ENCODE results near the gene GATA6. TPM values are rescaled to one million over a fixed set of nuclear protein-coding genes. Genes with fewer than 3 reads are reported as not detected.
A peak's percentile ranks its signal among the peaks of the same experiment; 100 is the strongest.

The GATA6 gene
- total RNA-seq, 1 experiment from 2014 or later: 3.3 TPM

DNA sequence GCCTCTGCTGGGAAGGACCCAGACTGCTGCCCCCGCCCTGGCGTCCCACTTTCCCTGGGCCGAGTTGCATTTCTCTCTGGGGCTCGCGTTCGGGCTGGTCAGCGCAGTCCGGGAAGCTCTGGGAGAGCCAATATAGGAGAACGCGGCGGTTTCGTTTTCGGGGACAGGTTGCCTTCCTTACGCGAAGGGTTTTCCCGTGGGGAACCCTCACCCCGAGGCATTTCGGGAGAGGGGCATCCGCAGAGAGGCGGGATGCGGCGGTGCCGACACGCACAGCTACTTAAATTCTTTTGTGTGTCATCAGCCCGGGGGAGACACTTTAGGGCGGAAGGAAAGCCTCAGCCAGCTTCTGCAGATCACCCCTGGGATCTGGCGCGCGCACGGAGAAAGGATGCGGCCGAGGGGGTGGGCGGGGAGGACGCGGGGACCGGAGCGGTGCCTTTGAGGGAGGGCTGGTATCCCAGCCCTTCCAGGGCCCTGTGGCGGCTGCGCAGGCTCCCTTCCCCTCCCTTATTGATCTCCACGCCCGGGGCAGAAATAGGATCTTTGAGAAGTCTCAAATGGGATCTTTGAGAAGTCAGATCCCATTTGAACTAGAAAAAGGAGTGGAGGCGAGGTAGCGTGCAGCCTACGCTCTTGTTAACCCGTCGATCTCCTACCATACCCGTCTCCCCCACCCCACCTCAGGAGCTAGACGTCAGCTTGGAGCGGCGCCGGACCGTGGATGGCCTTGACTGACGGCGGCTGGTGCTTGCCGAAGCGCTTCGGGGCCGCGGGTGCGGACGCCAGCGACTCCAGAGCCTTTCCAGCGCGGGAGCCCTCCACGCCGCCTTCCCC lies 1.2 kb downstream of the GATA6 start:
- POLR2A ChIA-PET: no interaction called here
- Histone ChIP-seq H3K27me3 (ENCODE audit: insufficient read depth, low read length) (peaks cover 8% of the 10 kb centered on the region; the same call in 1 of the 2 replicates), H3K9me2 (ENCODE audit: insufficient read depth) (no peaks in the 10 kb centered on the region), H3K4me1 (ENCODE audit: control insufficient read depth in 1 of 2, insufficient read depth in 2 of 2, low read length in 2 of 2) (peaks cover 5 to 19% of the 10 kb centered on the region in 2 experiments; a peak in 2 of 4 replicates), H4K20me1 (ENCODE audit: insufficient read depth) (no peaks in the 10 kb centered on the region), H3K4me3 (replicated peaks in 1 of 2; ENCODE audit: low read depth in 1 of 2, low read length in 2 of 2) (peak overlapping the region; percentile 72 to 84), H3K36me3 (ENCODE audit: control insufficient read depth in 1 of 2, insufficient read depth in 2 of 2, low read length in 2 of 2) (peaks cover 0 to 6% of the 10 kb centered on the region in 2 experiments; a peak in 1 of 4 replicates), H3K4me2 (ENCODE audit: low read length) (peak overlapping the region; percentile 100), H2AFZ (ENCODE audit: low read depth, low read length, poor library complexity, severe bottlenecking) (peak overlapping the region; percentile 85), H3K9me3 (ENCODE audit: control insufficient read depth in 1 of 2, insufficient read depth in 1 of 2, low read depth in 1 of 2, low read length in 2 of 2) (no peaks in the 10 kb centered on the region), H3K9ac (ENCODE audit: low read length) (peak overlapping the region; percentile 66), H3K79me2 (ENCODE audit: insufficient read depth, low read length) (no peaks in the 10 kb centered on the region), H3K27ac (ENCODE audit: low read depth, low read length) (peak overlapping the region; percentile 71)
- CTCF ChIA-PET: interaction anchor here (0.9 to 1.3 kb wide), 2 partner anchors 173 to 392 kb away, joined by 3 read pairs; no protein-coding TSS in a partner anchor
- no TSS peak for BruUV-seq (replicated peaks)
- intact Hi-C loops (cut with micrococcal nuclease): no loop called here
- RAD21 ChIA-PET (ENCODE audit: low non-redundant PET in 1 of 2, low total read pairs in 2 of 2, uncharacterized antibody in 2 of 2, unreplicated experiment in 2 of 2): no interaction called here
- TF ChIP-seq ELF1 (IDR thresholded peaks at IDR 0.05; ENCODE audit: borderline replicate concordance, low read depth) (no peak), FOSL1 (IDR thresholded peaks at IDR 0.05; ENCODE audit: low read depth) (no peak), YY1 (IDR thresholded peaks at IDR 0.05; ENCODE audit: extremely low read depth, insufficient replicate concordance, low read depth, low read length) (no peak), CBX3 (IDR thresholded peaks at IDR 0.05; ENCODE audit: low read depth) (no peak)
- ATAC-seq (0 out of 2 replicates have a peak, but pooled peaks have one; percentile 9), DNase-seq (ENCODE audit: low read depth, low spot score) (no peak)

DNA sequence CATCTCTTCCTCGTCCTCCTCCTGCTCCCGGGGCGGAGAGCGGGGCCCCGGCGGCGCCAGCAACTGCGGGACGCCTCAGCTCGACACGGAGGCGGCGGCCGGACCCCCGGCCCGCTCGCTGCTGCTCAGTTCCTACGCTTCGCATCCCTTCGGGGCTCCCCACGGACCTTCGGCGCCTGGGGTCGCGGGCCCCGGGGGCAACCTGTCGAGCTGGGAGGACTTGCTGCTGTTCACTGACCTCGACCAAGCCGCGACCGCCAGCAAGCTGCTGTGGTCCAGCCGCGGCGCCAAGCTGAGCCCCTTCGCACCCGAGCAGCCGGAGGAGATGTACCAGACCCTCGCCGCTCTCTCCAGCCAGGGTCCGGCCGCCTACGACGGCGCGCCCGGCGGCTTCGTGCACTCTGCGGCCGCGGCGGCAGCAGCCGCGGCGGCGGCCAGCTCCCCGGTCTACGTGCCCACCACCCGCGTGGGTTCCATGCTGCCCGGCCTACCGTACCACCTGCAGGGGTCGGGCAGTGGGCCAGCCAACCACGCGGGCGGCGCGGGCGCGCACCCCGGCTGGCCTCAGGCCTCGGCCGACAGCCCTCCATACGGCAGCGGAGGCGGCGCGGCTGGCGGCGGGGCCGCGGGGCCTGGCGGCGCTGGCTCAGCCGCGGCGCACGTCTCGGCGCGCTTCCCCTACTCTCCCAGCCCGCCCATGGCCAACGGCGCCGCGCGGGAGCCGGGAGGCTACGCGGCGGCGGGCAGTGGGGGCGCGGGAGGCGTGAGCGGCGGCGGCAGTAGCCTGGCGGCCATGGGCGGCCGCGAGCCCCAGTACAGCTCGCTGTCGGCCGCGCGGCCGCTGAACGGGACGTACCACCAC lies 2.1 kb downstream of the GATA6 start:
- no peak overlapping the region for H3K4me3 ChIP-seq (replicated peaks in 1 of 2; ENCODE audit: low read depth in 1 of 2, low read length in 2 of 2)
- H3K9me2 ChIP-seq (ENCODE audit: insufficient read depth): no peaks in the 10 kb centered on the region
- H4K20me1 ChIP-seq (ENCODE audit: insufficient read depth): no peaks in the 10 kb centered on the region
- intact Hi-C loops (cut with micrococcal nuclease): no loop called here
- peaks cover 0 to 6% of the 10 kb centered on the region in 2 experiments; a peak in 1 of 4 replicates for H3K36me3 ChIP-seq (ENCODE audit: control insufficient read depth in 1 of 2, insufficient read depth in 2 of 2, low read length in 2 of 2)
- no peak for ATAC-seq
- no peak overlapping the region for H3K27ac ChIP-seq (ENCODE audit: low read depth, low read length)
- POLR2A ChIA-PET: no interaction called here
- DNase-seq (ENCODE audit: low read depth, low spot score): no peak
- peaks cover 8% of the 10 kb centered on the region; the same call in 1 of the 2 replicates for H3K27me3 ChIP-seq (ENCODE audit: insufficient read depth, low read length)
- H3K79me2 ChIP-seq (ENCODE audit: insufficient read depth, low read length): no peaks in the 10 kb centered on the region
- no peaks in the 10 kb centered on the region for H3K9me3 ChIP-seq (ENCODE audit: control insufficient read depth in 1 of 2, insufficient read depth in 1 of 2, low read depth in 1 of 2, low read length in 2 of 2)
- no TSS peak for BruUV-seq (replicated peaks)
- peaks cover 5 to 19% of the 10 kb centered on the region in 2 experiments; a peak in 2 of 4 replicates for H3K4me1 ChIP-seq (ENCODE audit: control insufficient read depth in 1 of 2, insufficient read depth in 2 of 2, low read length in 2 of 2)
- H3K4me2 ChIP-seq (ENCODE audit: low read length): no peak overlapping the region; the same call in 1 of the 2 replicates
- CTCF ChIA-PET: interaction anchor here (1.3 kb wide), 1 partner anchor 174 kb away, joined by 3 read pairs; no protein-coding TSS in a partner anchor
- H3K9ac ChIP-seq (ENCODE audit: low read length): no peak overlapping the region
- RAD21 ChIA-PET (ENCODE audit: low non-redundant PET in 1 of 2, low total read pairs in 2 of 2, uncharacterized antibody in 2 of 2, unreplicated experiment in 2 of 2): no interaction called here
- H2AFZ ChIP-seq (ENCODE audit: low read depth, low read length, poor library complexity, severe bottlenecking): no peak overlapping the region
- TF ChIP-seq, protein P1, sequence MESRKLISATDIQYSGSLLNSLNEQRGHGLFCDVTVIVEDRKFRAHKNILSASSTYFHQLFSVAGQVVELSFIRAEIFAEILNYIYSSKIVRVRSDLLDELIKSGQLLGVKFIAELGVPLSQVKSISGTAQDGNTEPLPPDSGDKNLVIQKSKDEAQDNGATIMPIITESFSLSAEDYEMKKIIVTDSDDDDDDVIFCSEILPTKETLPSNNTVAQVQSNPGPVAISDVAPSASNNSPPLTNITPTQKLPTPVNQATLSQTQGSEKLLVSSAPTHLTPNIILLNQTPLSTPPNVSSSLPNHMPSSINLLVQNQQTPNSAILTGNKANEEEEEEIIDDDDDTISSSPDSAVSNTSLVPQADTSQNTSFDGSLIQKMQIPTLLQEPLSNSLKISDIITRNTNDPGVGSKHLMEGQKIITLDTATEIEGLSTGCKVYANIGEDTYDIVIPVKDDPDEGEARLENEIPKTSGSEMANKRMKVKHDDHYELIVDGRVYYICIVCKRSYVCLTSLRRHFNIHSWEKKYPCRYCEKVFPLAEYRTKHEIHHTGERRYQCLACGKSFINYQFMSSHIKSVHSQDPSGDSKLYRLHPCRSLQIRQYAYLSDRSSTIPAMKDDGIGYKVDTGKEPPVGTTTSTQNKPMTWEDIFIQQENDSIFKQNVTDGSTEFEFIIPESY (IDR thresholded peaks at IDR 0.05; ENCODE audit: extremely low read depth, insufficient replicate concordance, low read length): no peak
- no peak for TF ChIP-seq FOSL1 (IDR thresholded peaks at IDR 0.05; ENCODE audit: low read depth)
- no peak for TF ChIP-seq EGR1 (IDR thresholded peaks at IDR 0.05; ENCODE audit: low read depth)
- TF ChIP-seq POLR2AphosphoS5 (IDR thresholded peaks at IDR 0.05; ENCODE audit: low read depth, low read length): no peak
- TF ChIP-seq, protein P2, sequence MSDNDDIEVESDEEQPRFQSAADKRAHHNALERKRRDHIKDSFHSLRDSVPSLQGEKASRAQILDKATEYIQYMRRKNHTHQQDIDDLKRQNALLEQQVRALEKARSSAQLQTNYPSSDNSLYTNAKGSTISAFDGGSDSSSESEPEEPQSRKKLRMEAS (IDR thresholded peaks at IDR 0.05): no peak
- TF ChIP-seq, protein P3, sequence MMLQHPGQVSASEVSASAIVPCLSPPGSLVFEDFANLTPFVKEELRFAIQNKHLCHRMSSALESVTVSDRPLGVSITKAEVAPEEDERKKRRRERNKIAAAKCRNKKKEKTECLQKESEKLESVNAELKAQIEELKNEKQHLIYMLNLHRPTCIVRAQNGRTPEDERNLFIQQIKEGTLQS (IDR thresholded peaks at IDR 0.05): no peak
- TF ChIP-seq EZH2 (IDR thresholded peaks at IDR 0.05): no peak
- TF ChIP-seq CEBPB (IDR thresholded peaks at IDR 0.05; ENCODE audit: low read depth): no peak
- TF ChIP-seq ZFX (IDR thresholded peaks at IDR 0.05): no peak
- TF ChIP-seq CBX3 (IDR thresholded peaks at IDR 0.05; ENCODE audit: low read depth): no peak
- TF ChIP-seq ZNF274 (IDR thresholded peaks at IDR 0.05; ENCODE audit: low read depth, low read length): no peak
- no peak for TF ChIP-seq SP1 (IDR thresholded peaks at IDR 0.05; ENCODE audit: low read depth)
- no peak for TF ChIP-seq POLR2A (IDR thresholded peaks at IDR 0.05; ENCODE audit: borderline replicate concordance, extremely low read depth, insufficient read depth, insufficient read length)

Data from HCT116 (cell line).